Measurements from ENCODE around the gene SLC66A3.

Gene SLC66A3

DNA sequence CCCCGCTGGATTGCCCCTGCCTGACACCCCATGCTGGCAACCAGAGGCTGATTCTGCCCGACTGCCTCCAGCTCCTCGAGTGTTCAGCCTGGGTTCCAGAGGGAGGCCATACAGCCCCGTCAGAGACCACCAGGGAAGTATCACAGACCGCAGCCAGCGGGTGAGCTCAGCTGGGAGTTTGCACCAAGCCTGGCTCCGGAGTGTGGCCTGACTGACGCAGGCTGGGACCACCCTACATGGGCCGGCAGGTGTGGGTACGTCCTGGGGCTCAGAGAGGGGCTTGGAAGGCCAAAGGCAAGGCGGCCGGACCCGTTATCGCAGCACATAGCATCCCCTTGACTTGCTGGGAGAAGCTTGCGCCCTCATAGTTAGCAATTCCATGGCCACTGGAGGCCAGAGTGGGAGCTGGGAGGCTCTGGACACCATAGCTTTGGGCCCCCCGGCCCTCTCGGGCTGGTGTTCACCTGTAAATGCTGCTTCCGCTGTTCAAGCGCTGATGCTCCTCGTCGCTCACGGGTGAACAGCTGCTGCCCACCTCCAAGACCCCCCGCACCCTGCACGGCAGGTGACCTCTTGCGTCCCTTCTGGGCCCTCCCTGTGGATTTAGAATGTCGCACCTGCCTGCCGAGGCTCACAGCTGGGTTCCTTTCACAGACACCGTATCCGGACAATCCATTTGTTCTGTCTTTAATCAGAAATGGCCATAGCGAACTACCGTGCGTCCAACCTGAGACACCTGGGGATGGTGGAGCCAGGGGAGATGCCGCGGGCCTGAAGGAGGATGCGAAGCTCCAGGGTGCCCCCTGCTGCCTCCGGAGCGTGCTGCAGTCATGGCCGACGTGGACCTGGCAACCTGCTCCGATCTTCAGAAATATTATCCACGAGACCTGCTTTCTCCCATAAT lies 31.2 kb upstream of the SLC66A3 start:
- no peak overlapping the region for H3K27ac ChIP-seq (ENCODE audit: extremely low read depth, low read depth, low read length)
- H3K9me3 ChIP-seq (ENCODE audit: control insufficient read depth, insufficient read depth, low read depth, low read length): no peaks in the 10 kb centered on the region
- H3K4me3 ChIP-seq (ENCODE audit: low read depth, low read length): no peak overlapping the region
- H3K4me1 ChIP-seq (ENCODE audit: control insufficient read depth, insufficient read depth, low read length): no peaks in the 10 kb centered on the region
- H3K36me3 ChIP-seq (ENCODE audit: control insufficient read depth in 2 of 2, insufficient read depth in 1 of 2, low read length in 2 of 2): no peaks in the 10 kb centered on the region
- ChIA-PET CTCF (interaction anchor here (0.6 to 9.1 kb wide), 45 partner anchors 8 to 1461 kb away, joined by 3 to 185 read pairs (median 4); partner anchors contain the start of gene KCNF1), POLR2A (no interaction called here)
- TF ChIP-seq KLF17 (tag by site-specific recombination; IDR thresholded peaks at IDR 0.05) (no peak), ZNF132 (tag by site-specific recombination; IDR thresholded peaks at IDR 0.05; ENCODE audit: borderline replicate concordance) (no peak), YY1 (tag by site-specific recombination; IDR thresholded peaks at IDR 0.05) (peak; percentile 46), ZNF654 (tag by site-specific recombination; IDR thresholded peaks at IDR 0.05; ENCODE audit: low read depth) (peak; percentile 77), ZNF274 (IDR thresholded peaks at IDR 0.05; ENCODE audit: low read length) (no peak), ZNF274 (tag by site-specific recombination; IDR thresholded peaks at IDR 0.05; ENCODE audit: borderline replicate concordance) (no peak), ZNF121 (tag by site-specific recombination; IDR thresholded peaks at IDR 0.05) (no peak), ZBTB17 (tag by site-specific recombination; IDR thresholded peaks at IDR 0.05) (no peak), ZFP37 (tag by site-specific recombination; IDR thresholded peaks at IDR 0.05) (no peak), ZNF16 (tag by site-specific recombination; IDR thresholded peaks at IDR 0.05; ENCODE audit: low read depth) (no peak), ZBTB11 (tag by site-specific recombination; conservative IDR thresholded peaks at IDR 0.05; ENCODE audit: low read depth) (no peak), CTCF (tag by site-specific recombination; IDR thresholded peaks at IDR 0.05) (peak; percentile 48; the same call in 1 of the 2 replicates), ZNF571 (tag by site-specific recombination; IDR thresholded peaks at IDR 0.05) (no peak), SP3 (tag by site-specific recombination; IDR thresholded peaks at IDR 0.05) (no peak), ZNF791 (tag by site-specific recombination; IDR thresholded peaks at IDR 0.05) (no peak), ZBTB6 (tag by site-specific recombination; IDR thresholded peaks at IDR 0.05) (peak; percentile 57; the same call in 1 of the 2 replicates), ZNF792 (tag by site-specific recombination; IDR thresholded peaks at IDR 0.05) (no peak)
- TF ChIP-seq, protein P1, sequence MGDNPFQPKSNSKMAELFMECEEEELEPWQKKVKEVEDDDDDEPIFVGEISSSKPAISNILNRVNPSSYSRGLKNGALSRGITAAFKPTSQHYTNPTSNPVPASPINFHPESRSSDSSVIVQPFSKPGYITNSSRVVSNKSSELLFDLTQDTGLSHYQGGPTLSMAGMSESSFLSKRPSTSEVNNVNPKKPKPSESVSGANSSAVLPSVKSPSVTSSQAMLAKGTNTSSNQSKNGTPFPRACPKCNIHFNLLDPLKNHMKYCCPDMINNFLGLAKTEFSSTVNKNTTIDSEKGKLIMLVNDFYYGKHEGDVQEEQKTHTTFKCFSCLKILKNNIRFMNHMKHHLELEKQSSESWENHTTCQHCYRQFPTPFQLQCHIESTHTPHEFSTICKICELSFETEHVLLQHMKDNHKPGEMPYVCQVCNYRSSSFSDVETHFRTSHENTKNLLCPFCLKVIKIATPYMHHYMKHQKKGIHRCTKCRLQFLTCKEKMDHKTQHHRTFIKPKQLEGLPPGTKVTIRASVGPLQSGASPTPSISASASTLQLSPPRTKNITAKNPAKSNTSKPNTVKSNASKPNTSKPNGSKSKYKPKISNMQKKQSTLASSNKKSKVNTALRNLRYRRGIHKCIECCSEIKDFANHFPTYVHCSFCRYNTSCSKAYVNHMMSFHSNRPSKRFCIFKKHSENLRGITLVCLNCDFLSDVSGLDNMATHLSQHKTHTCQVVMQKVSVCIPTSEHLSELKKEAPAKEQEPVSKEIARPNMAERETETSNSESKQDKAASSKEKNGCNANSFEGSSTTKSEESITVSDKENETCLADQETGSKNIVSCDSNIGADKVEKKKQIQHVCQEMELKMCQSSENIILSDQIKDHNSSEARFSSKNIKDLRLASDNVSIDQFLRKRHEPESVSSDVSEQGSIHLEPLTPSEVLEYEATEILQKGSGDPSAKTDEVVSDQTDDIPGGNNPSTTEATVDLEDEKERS (tag by site-specific recombination; IDR thresholded peaks at IDR 0.05): no peak
- TF ChIP-seq, protein P2, sequence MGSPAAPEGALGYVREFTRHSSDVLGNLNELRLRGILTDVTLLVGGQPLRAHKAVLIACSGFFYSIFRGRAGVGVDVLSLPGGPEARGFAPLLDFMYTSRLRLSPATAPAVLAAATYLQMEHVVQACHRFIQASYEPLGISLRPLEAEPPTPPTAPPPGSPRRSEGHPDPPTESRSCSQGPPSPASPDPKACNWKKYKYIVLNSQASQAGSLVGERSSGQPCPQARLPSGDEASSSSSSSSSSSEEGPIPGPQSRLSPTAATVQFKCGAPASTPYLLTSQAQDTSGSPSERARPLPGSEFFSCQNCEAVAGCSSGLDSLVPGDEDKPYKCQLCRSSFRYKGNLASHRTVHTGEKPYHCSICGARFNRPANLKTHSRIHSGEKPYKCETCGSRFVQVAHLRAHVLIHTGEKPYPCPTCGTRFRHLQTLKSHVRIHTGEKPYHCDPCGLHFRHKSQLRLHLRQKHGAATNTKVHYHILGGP (tag by site-specific recombination; IDR thresholded peaks at IDR 0.05): no peak
- TF ChIP-seq, protein P3, sequence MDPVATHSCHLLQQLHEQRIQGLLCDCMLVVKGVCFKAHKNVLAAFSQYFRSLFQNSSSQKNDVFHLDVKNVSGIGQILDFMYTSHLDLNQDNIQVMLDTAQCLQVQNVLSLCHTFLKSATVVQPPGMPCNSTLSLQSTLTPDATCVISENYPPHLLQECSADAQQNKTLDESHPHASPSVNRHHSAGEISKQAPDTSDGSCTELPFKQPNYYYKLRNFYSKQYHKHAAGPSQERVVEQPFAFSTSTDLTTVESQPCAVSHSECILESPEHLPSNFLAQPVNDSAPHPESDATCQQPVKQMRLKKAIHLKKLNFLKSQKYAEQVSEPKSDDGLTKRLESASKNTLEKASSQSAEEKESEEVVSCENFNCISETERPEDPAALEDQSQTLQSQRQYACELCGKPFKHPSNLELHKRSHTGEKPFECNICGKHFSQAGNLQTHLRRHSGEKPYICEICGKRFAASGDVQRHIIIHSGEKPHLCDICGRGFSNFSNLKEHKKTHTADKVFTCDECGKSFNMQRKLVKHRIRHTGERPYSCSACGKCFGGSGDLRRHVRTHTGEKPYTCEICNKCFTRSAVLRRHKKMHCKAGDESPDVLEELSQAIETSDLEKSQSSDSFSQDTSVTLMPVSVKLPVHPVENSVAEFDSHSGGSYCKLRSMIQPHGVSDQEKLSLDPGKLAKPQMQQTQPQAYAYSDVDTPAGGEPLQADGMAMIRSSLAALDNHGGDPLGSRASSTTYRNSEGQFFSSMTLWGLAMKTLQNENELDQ (tag by site-specific recombination; IDR thresholded peaks at IDR 0.05; ENCODE audit: low read depth): no peak
